Smooth muscle cell (in vitro differentiated cells): ENCODE measurements around the gene BABAM2. TPM values are rescaled to one million over a fixed set of nuclear protein-coding genes. Genes with fewer than 3 reads are reported as not detected.

Experiments used
- DNase-seq: peaks from one replicate; lab custom pipeline; 2025; ENCODE audit not compliant: unreplicated experiment; lab: John Stamatoyannopoulos, UW
- H2AFZ ChIP-seq: fragments of 200-600 bp; sonication (generic); 2 replicates; pipeline ENCODE4 v1.6.0; 2016; ENCODE audit warnings: antibody characterized with exemption, low read depth, mild to moderate bottlenecking
- H3F3A ChIP-seq: fragments of 200-600 bp; sonication (generic); 2 replicates; pipeline ENCODE4 v1.6.0; 2017; ENCODE audit warnings: antibody characterized with exemption, low read depth
- H3K27ac ChIP-seq: fragments of 200-600 bp; sonication (generic); 2 replicates; pipeline ENCODE4 v1.5.1; 2016; ENCODE audit warnings: low read depth, mild to moderate bottlenecking
- H3K27me3 ChIP-seq: fragments of 200-600 bp; sonication (generic); 2 replicates; pipeline ENCODE4 v1.6.1; 2016; ENCODE audit warnings: low read depth, mild to moderate bottlenecking
- H3K36me3 ChIP-seq: fragments of 200-600 bp; sonication (generic); 2 replicates; pipeline ENCODE4 v1.5.1; 2016; ENCODE audit warnings: low read depth
- H3K4me1 ChIP-seq: fragments of 200-600 bp; sonication (generic); 2 replicates; pipeline ENCODE4 v1.5.1; 2016; ENCODE audit warnings: low read depth
- H3K4me2 ChIP-seq: fragments of 200-600 bp; sonication (generic); 2 replicates; pipeline ENCODE4 v1.6.0; 2016; ENCODE audit warnings: mild to moderate bottlenecking
- H3K4me3 ChIP-seq: fragments of 200-600 bp; sonication (generic); 2 replicates; pipeline ENCODE4 v1.5.1; 2016; ENCODE audit warnings: mild to moderate bottlenecking
- H3K79me2 ChIP-seq: fragments of 200-600 bp; sonication (generic); 2 replicates; pipeline ENCODE4 v1.6.0; 2016; ENCODE audit warnings: low read depth, mild to moderate bottlenecking
- H3K9ac ChIP-seq: fragments of 200-600 bp; sonication (generic); 2 replicates; pipeline ENCODE4 v1.6.0; 2016; ENCODE audit warnings: low read depth
- H3K9me3 ChIP-seq: fragments of 200-600 bp; sonication (generic); replicated peaks from 2 replicates; pipeline ENCODE4 v1.5.1; 2016; ENCODE audit warnings: low read depth
- H4K20me1 ChIP-seq: fragments of 200-600 bp; sonication (generic); 2 replicates; pipeline ENCODE4 v1.6.0; 2016; ENCODE audit warnings: low read depth
- CTCF ChIP-seq: fragments of 200-600 bp; sonication (generic); IDR thresholded peaks from 2 replicates; pipeline ENCODE4 v1.5.1; 2017; ENCODE audit warnings: borderline replicate concordance, mild to moderate bottlenecking, antibody characterized with exemption; ENCODE audit not compliant: insufficient read depth, poor library complexity, severe bottlenecking
- WGBS: methylation state at CpG from one replicate; pipeline ENCODE4 v1.1.7; 2016; ENCODE audit warnings: low lambda C conversion rate; 5-methylcytosine and 5-hydroxymethylcytosine counted together
- polyA plus RNA-seq: library from polyadenylated mRNA; unstranded; fragments of >200 nt; fragmentation: Nextera tagmentation; extraction: Ambion mirVana; gene quantifications from 2 replicates; pipeline ENCODE4 v1.2.1, GENCODE V29; 2016
- total RNA-seq: library from RNA; depleted of rRNA; stranded (reverse); fragments of >200 nt; gene quantifications from 2 replicates; pipeline ENCODE4 v1.2.3, GENCODE V29; 2014

Gene BABAM2
- 29.1 and 39.3 TPM in 2 replicates for total RNA-seq
- polyA plus RNA-seq: 26.5 and 35.2 TPM in 2 replicates

- H3K4me2 ChIP-seq: peak within 1 kb of the TSS; percentile 86
- peak within 1 kb of the TSS; percentile 99 for H2AFZ ChIP-seq
- no peaks in the 10 kb centered on the region for H4K20me1 ChIP-seq
- peak within 1 kb of the TSS; percentile 68 for H3K4me3 ChIP-seq
- H3F3A ChIP-seq: peaks cover 5% of the 10 kb centered on the region
- peaks cover 6% of the 10 kb centered on the region for H3K4me1 ChIP-seq
- H3K9ac ChIP-seq: peak within 1 kb of the TSS; percentile 92
- H3K27me3 ChIP-seq: no peaks in the 10 kb centered on the region
- 1% methylated on average over 62 of the region's 79 CpGs for WGBS
- peak within 1 kb of the TSS; percentile 84 for H3K27ac ChIP-seq
- H3K79me2 ChIP-seq: peaks cover 21% of the 10 kb centered on the region
- TF ChIP-seq CTCF: peak; percentile 5
- peak; percentile 42 for DNase-seq
- no peaks in the 10 kb centered on the region for H3K9me3 ChIP-seq
- H3K36me3 ChIP-seq: no peaks in the 10 kb centered on the region
These were observed at the start of gene BABAM2, which contains the start of gene RBKS for GRCh38 chr2:27890146-27890923. TSS of gene BABAM2 (plus strand) at chr2:27890729. CDS start at chr2:27894557, 3,828 bp downstream. TSS of gene RBKS (minus strand) at chr2:27890387. CDS start at chr2:27890345, 42 bp downstream.

DNA sequence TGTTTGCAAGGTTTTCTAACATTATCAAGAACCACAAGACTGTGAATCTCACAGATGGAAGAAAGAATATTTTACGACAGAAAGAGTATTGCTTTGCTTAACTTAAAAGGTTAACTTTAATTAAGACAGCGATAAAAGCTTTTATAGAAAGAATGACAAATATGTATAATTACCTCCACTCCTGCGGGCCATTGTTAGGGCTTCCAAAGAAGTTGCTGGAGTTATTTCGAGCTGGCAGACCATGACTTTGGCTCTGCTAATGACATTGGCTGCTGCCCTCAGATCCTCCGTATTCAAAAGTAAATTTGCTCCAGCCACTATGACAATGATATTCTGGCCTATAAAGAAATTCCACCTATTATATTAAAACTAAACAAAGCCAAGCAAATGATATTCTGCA, 47.6 kb upstream of the BABAM2 start:
- no peaks in the 10 kb centered on the region for H3K4me1 ChIP-seq
- no peaks in the 10 kb centered on the region for H3K79me2 ChIP-seq
- H3K27me3 ChIP-seq: no peaks in the 10 kb centered on the region
- H3K27ac ChIP-seq: no peak overlapping the region
- no peaks in the 10 kb centered on the region for H3F3A ChIP-seq
- no peaks in the 10 kb centered on the region for H4K20me1 ChIP-seq
- no peak for TF ChIP-seq CTCF
- H3K9me3 ChIP-seq: no peaks in the 10 kb centered on the region
- H3K36me3 ChIP-seq: no peaks in the 10 kb centered on the region
- no peak overlapping the region for H3K4me2 ChIP-seq
- 72% methylated on average over 5 of the region's 5 CpGs for WGBS
- no peak overlapping the region for H2AFZ ChIP-seq
- no peak overlapping the region for H3K4me3 ChIP-seq
- no peak for DNase-seq
- no peak overlapping the region for H3K9ac ChIP-seq

GRCh38 chr2:27843992-27844391, 46.5 kb upstream of the BABAM2 start:
- no peaks in the 10 kb centered on the region for H3K36me3 ChIP-seq
- no peaks in the 10 kb centered on the region for H3K9me3 ChIP-seq
- H3K79me2 ChIP-seq: no peaks in the 10 kb centered on the region
- H3K4me1 ChIP-seq: no peaks in the 10 kb centered on the region
- H3K4me2 ChIP-seq: no peak overlapping the region
- H3K9ac ChIP-seq: no peak overlapping the region
- H2AFZ ChIP-seq: no peak overlapping the region
- 78% methylated on average over 7 of the region's 7 CpGs for WGBS
- H3K27me3 ChIP-seq: no peaks in the 10 kb centered on the region
- H3F3A ChIP-seq: no peaks in the 10 kb centered on the region
- DNase-seq: no peak
- no peak overlapping the region for H3K4me3 ChIP-seq
- H3K27ac ChIP-seq: no peak overlapping the region
- no peaks in the 10 kb centered on the region for H4K20me1 ChIP-seq
- no peak for TF ChIP-seq CTCF
